ENCODE measurements around the gene GANC. TPM values are rescaled to one million over a fixed set of nuclear protein-coding genes. Genes with fewer than 3 reads are reported as not detected.

Gene GANC
- total and polyA plus RNA-seq, 9 of the 15 experiments (the other 6 are each of a cell fraction or from before 2014, with no cell fraction given), result 10.9 to 19.0 (median 14.5) TPM

DNA sequence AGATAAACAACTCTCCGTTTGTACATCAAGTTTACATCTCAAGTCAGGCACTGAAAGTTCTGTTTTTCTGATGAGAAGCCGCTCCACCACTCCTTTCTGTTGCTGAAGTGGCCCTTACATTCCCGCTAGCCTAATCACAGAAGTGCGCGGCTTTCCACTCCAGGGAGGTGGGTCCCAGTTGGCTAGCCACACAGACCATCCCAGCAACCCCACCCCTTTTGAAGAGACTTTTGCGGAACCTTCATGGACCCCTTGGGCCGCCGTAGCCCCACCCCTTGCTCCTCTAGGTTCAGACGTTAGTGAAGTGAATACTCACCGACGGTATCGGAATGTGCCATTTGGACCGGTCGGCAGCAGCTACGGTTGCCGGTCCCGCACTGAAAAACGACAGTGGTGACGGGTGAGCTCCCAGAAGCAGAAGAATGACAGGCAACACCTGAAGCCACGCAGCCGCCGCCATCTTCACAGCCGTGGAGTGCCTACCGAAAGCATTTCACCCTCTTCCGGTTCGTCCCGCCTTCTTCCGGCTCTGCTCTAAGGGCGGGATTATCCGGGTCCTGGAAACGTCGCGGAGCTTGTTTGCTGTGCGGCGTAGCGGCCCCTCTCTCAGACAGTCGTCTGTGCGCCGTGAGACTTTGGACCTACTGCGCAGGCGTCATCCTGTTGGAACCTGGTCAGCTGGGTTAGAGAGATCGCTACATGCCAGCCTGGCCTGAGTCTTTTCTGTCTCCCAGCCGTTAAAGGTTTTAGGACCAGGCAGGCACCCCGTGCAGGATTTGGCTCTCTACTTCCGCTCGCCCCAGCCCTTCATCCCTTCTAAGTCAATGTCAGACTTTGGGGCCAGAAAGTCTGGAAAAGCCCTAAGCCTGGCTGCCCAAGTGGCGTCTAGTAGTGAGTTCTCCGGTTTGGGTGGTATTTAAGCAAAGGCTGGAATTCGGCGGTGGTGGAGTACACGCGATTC is at the start of gene GANC, which contains the start of gene TMEM87A (continued):
- TF ChIP-seq, protein P1, sequence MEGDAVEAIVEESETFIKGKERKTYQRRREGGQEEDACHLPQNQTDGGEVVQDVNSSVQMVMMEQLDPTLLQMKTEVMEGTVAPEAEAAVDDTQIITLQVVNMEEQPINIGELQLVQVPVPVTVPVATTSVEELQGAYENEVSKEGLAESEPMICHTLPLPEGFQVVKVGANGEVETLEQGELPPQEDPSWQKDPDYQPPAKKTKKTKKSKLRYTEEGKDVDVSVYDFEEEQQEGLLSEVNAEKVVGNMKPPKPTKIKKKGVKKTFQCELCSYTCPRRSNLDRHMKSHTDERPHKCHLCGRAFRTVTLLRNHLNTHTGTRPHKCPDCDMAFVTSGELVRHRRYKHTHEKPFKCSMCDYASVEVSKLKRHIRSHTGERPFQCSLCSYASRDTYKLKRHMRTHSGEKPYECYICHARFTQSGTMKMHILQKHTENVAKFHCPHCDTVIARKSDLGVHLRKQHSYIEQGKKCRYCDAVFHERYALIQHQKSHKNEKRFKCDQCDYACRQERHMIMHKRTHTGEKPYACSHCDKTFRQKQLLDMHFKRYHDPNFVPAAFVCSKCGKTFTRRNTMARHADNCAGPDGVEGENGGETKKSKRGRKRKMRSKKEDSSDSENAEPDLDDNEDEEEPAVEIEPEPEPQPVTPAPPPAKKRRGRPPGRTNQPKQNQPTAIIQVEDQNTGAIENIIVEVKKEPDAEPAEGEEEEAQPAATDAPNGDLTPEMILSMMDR (IDR thresholded peaks at IDR 0.05 in 2 of 3, conservative IDR thresholded peaks at IDR 0.05 in 1 of 3; ENCODE audit: insufficient read depth in 2 of 3, low read depth in 1 of 3, low read length in 3 of 3), result 0 out of 6 replicates have a peak, but pooled peaks of 1 of the 3 experiments have one; percentile 1
- peak; percentile 67 to 76 for TF ChIP-seq FOXK2 (conservative IDR thresholded peaks at IDR 0.05 in 1 of 2, IDR thresholded peaks at IDR 0.05 in 1 of 2; ENCODE audit: low read depth in 2 of 2)
- no peak for TF ChIP-seq HMG20A (CRISPR knock-in tag; conservative IDR thresholded peaks at IDR 0.05)
- TF ChIP-seq, protein P2, sequence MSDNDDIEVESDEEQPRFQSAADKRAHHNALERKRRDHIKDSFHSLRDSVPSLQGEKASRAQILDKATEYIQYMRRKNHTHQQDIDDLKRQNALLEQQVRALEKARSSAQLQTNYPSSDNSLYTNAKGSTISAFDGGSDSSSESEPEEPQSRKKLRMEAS (CRISPR knock-in tag; IDR thresholded peaks at IDR 0.05), result peak; percentile 85
- no peak for TF ChIP-seq CCAR2 (IDR thresholded peaks at IDR 0.05; ENCODE audit: low read depth, low read length)
- TF ChIP-seq, protein P3, sequence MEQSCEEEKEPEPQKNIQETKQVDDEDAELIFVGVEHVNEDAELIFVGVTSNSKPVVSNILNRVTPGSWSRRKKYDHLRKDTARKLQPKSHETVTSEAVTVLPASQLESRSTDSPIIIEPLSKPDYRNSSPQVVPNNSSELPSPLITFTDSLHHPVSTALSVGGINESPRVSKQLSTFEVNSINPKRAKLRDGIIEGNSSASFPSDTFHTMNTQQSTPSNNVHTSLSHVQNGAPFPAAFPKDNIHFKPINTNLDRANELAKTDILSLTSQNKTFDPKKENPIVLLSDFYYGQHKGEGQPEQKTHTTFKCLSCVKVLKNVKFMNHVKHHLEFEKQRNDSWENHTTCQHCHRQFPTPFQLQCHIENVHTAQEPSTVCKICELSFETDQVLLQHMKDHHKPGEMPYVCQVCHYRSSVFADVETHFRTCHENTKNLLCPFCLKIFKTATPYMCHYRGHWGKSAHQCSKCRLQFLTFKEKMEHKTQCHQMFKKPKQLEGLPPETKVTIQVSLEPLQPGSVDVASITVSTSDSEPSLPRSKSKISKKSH (CRISPR knock-in tag; IDR thresholded peaks at IDR 0.05), result no peak
- TF ChIP-seq NFXL1 (CRISPR knock-in tag; IDR thresholded peaks at IDR 0.05), result no peak
- TF ChIP-seq, protein P4, sequence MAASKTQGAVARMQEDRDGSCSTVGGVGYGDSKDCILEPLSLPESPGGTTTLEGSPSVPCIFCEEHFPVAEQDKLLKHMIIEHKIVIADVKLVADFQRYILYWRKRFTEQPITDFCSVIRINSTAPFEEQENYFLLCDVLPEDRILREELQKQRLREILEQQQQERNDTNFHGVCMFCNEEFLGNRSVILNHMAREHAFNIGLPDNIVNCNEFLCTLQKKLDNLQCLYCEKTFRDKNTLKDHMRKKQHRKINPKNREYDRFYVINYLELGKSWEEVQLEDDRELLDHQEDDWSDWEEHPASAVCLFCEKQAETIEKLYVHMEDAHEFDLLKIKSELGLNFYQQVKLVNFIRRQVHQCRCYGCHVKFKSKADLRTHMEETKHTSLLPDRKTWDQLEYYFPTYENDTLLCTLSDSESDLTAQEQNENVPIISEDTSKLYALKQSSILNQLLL (CRISPR knock-in tag; IDR thresholded peaks at IDR 0.05; ENCODE audit: borderline replicate concordance), result no peak
- TF ChIP-seq POU5F1 (IDR thresholded peaks at IDR 0.05; ENCODE audit: borderline replicate concordance, low read depth, low read length, partially characterized antibody), result peak; percentile 89
- no peak for TF ChIP-seq ZNF174 (CRISPR knock-in tag; IDR thresholded peaks at IDR 0.05)
- no peak for TF ChIP-seq GABPB2 (CRISPR knock-in tag; conservative IDR thresholded peaks at IDR 0.05)
- TF ChIP-seq KAT8 (IDR thresholded peaks at IDR 0.05; ENCODE audit: low read depth), result no peak
- peak in 1 of 2 experiments; percentile 96; a peak in 2 of 4 replicates for TF ChIP-seq HDAC1 (IDR thresholded peaks at IDR 0.05)
- TF ChIP-seq ERF (CRISPR knock-in tag; IDR thresholded peaks at IDR 0.05), result 0 out of 2 replicates have a peak, but pooled peaks have one; percentile 62
- no peak for TF ChIP-seq SRSF7 (optimal IDR thresholded peaks at IDR 0.05; ENCODE audit: low read depth, low read length)
- no peak for TF ChIP-seq ZNF766 (CRISPR knock-in tag; conservative IDR thresholded peaks at IDR 0.05)
- TF ChIP-seq, protein P5, sequence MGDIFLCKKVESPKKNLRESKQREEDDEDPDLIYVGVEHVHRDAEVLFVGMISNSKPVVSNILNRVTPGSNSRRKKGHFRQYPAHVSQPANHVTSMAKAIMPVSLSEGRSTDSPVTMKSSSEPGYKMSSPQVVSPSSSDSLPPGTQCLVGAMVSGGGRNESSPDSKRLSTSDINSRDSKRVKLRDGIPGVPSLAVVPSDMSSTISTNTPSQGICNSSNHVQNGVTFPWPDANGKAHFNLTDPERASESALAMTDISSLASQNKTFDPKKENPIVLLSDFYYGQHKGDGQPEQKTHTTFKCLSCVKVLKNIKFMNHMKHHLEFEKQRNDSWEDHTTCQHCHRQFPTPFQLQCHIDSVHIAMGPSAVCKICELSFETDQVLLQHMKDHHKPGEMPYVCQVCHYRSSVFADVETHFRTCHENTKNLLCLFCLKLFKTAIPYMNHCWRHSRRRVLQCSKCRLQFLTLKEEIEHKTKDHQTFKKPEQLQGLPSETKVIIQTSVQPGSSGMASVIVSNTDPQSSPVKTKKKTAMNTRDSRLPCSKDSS (IDR thresholded peaks at IDR 0.05; ENCODE audit: low read depth, partially characterized antibody), result no peak
- TF ChIP-seq, protein P6, sequence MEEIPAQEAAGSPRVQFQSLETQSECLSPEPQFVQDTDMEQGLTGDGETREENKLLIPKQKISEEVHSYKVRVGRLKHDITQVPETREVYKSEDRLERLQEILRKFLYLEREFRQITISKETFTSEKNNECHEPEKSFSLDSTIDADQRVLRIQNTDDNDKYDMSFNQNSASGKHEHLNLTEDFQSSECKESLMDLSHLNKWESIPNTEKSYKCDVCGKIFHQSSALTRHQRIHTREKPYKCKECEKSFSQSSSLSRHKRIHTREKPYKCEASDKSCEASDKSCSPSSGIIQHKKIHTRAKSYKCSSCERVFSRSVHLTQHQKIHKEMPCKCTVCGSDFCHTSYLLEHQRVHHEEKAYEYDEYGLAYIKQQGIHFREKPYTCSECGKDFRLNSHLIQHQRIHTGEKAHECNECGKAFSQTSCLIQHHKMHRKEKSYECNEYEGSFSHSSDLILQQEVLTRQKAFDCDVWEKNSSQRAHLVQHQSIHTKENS (CRISPR knock-in tag; IDR thresholded peaks at IDR 0.05), result no peak
